GM18526 (cell line): Measurements from ENCODE around the gene XCL2.
"Not testable (repeated sequence)": the region's sequence is repeated elsewhere in the genome, so short reads cannot be mapped to it uniquely, and the experiment has no call there.

ENCODE experiments used
- POLR2A ChIP-seq: IDR thresholded peaks from 3 replicates; pipeline ENCODE4 v1.6.1; 2011; ENCODE audit not compliant: insufficient read length; ENCODE audit errors: extremely low read depth

XCL2 gene

GRCh38 chr1:168543840-168544498 lies at the start of gene XCL2:
TSS of gene XCL2 (minus strand) at chr1:168543997. CDS start at chr1:168543964, 33 bp downstream.
- TF ChIP-seq POLR2A, result not testable (repeated sequence)

GRCh38 chr1:168591641-168592250 lies 47.9 kb upstream of the XCL2 start:
- TF ChIP-seq POLR2A, result no peak

GRCh38 chr1:168591066-168591465 lies 47.3 kb upstream of the XCL2 start:
- no peak for TF ChIP-seq POLR2A

- TF ChIP-seq POLR2A, result no peak
These were observed 45.4 kb upstream of the XCL2 start for GRCh38 chr1:168589167-168589566.

- TF ChIP-seq POLR2A, result no peak
These were observed 42.1 kb upstream of the XCL2 start for GRCh38 chr1:168585937-168586336.

GRCh38 chr1:168585191-168585590 lies 41.4 kb upstream of the XCL2 start:
- TF ChIP-seq POLR2A, result no peak

GRCh38 chr1:168583571-168583970 lies 39.8 kb upstream of the XCL2 start:
- TF ChIP-seq POLR2A, result no peak

- no peak for TF ChIP-seq POLR2A
These were observed 39.0 kb upstream of the XCL2 start for GRCh38 chr1:168582688-168583336.

GRCh38 chr1:168581817-168582572 lies 38.2 kb upstream of the XCL2 start:
- TF ChIP-seq POLR2A, result no peak

GRCh38 chr1:168576245-168576688 lies 32.5 kb upstream of the XCL2 start, which contains the start of gene XCL1:
TSS of gene XCL1 (plus strand) at chr1:168576605. CDS start at chr1:168576638, 33 bp downstream.
- TF ChIP-seq POLR2A, result not testable (repeated sequence)

- no peak for TF ChIP-seq POLR2A
These were observed 28.8 kb upstream of the XCL2 start for GRCh38 chr1:168572633-168573032.

- TF ChIP-seq POLR2A, result no peak
These were observed 26.9 kb upstream of the XCL2 start for GRCh38 chr1:168570652-168571051.

GRCh38 chr1:168568346-168568745 lies 24.5 kb upstream of the XCL2 start:
- no peak for TF ChIP-seq POLR2A

- TF ChIP-seq POLR2A, result no peak
These were observed 23.8 kb upstream of the XCL2 start for GRCh38 chr1:168567568-168567967.

GRCh38 chr1:168567007-168567406 lies 23.2 kb upstream of the XCL2 start:
- TF ChIP-seq POLR2A, result no peak
